Ureter (tissue), 1 donor: ENCODE measurements around the gene WDR27. TPM values are rescaled to one million over a fixed set of nuclear protein-coding genes. Genes with fewer than 3 reads are reported as not detected.

Experiments used
- total RNA-seq: library from RNA; stranded (reverse); gene quantifications from one replicate; pipeline ENCODE4 v1.2.4, GENCODE V29; 2023
- donor health status: DM: yes; HTN: yes; CAD: no.

Gene WDR27
- total RNA-seq, 1 donor from 2014 or later: 66.7 TPM

Other genes with a start within 250 kb of the WDR27 start
- 27.2 TPM for gene C6orf120, start 97 bp upstream of the WDR27 start, total RNA-seq
- 45.0 TPM for gene PHF10, start 22.5 kb upstream of the WDR27 start, total RNA-seq
- gene DYNLT2, start 49.5 kb upstream of the WDR27 start, total RNA-seq: 3.8 TPM
- gene ERMARD, start 49.6 kb upstream of the WDR27 start, total RNA-seq: 35.6 TPM